Central memory CD4-positive, alpha-beta T cell (primary cell): ENCODE data around the gene SOX10.

ENCODE experiments used
- DNase-seq: peaks from one replicate; pipeline ENCODE4 v3.0.0; 2022

The SOX10 gene

GRCh38 chr22:37929390-37929789 lies 55.0 kb downstream of the SOX10 start:
- no peak for DNase-seq

- no peak for DNase-seq
Measured at GRCh38 chr22:37927637-37927936, 56.8 kb downstream of the SOX10 start.

DNA sequence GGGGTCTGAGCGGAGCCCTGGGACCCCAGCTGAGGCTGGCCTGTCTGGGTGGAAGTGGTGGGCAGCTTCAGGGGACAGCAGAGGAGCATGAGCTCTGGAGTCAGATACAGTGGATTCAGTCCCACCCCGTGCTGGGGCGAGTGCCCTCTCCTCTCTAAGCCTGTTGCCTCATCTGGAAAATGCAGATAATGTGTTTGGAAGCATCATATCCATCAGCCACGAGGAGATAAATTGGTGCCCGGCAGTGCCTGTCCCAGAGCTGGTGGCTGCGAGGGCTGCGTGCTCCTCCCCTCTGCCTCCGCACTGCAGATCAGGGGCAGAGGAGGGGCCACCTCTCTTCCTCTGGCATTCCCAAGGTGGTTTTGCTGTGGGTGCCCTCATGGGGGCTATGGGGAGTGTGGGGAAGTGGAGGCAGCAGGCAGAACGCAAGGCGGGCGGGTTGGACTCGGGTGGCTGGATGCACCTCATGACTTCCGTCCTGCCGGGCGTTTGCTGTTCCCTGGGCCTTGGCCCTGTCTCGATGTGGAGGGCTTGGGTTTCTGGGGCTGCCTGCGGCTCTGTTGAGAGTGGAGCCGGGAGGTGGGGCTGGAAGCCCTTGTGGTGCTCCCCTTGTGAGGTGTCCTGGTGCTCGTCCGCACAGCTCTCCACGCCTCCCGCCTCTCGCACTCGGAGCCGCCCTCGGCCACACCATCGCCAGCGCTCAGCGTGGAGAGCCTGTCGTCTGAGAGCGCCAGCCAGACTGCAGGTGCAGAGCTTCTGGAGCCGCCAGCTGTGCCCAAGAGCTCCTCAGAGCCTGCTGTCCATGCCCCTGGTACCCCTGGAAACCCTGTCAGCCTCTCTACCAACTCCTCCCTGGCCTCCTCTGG lies 57.4 kb downstream of the SOX10 start:
- no peak for DNase-seq

DNA sequence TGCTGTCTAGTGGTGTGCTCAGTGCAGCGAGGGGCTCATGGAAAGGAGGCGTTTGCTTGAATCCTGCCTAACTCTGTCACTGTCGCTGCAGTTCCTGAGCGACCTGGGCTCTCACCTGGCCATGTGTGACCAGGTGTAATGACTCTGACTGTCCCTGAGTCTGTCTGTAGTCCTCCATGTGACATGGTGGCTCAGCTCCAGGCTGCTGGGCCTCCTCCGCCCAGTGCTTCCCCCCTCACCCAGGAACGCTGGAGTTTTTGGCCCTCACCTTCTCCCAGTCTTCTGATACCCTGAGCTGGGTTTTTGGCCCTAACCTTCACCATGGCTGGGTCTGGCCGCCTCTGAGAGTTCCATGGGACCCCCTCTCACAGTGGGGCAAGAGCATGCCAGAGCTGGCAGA lies 58.0 kb downstream of the SOX10 start:
- DNase-seq = no peak

- DNase-seq = no peak
Measured at GRCh38 chr22:37925767-37926166, 58.6 kb downstream of the SOX10 start.

DNA sequence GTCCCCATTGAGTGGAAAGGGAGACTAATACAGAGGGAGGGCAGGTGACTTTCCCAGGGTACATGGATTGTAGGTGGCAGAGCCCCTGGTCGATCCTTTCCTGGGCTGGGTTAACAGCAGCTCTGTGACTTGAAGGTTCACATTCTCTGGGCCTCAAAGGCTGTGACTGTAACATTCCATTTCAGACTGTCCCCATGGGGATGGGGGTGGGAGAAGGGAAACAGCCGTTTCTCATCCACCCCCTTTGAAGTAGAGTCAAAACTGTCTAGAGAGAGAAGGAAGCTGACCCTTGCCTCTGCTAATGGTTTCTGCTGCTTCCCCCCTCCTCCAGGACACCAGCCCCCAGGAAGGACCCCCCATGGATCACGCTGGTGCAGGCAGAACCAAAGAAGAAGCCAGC lies 59.0 kb downstream of the SOX10 start:
- DNase-seq = no peak

GRCh38 chr22:37924386-37925065 lies 59.8 kb downstream of the SOX10 start:
- no peak for DNase-seq

GRCh38 chr22:37923927-37924326 lies 60.4 kb downstream of the SOX10 start:
- no peak for DNase-seq
